ENCODE measurements around the gene GEN1. TPM values are rescaled to one million over a fixed set of nuclear protein-coding genes. Genes with fewer than 3 reads are reported as not detected.

GEN1 gene
- total RNA-seq, 1 experiment from 2014 or later: 29.6 TPM

DNA sequence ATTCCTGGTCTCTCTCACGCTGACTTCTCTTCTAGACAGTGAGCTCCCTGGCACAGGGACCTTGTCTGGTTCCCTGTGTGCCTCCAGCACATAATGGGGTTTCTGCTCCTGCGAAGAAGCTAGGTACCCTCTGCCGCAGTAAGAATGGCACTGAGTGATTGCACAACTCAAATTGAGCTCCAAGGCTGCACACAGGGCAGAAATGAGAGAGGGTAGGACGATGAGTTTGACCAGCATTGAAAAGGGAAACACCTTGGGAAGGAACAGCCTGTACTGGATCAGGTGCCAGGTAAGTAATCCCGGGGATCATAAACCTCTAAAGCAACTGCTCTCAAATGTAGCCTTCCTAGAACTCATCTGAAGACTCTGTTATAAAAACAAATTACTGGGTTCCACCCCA lies 41.4 kb downstream of the GEN1 start:
- peaks cover 47% of the 10 kb centered on the region for H3K27me3 Mint-ChIP-seq (ENCODE audit: unreplicated experiment)
- CTCF ChIA-PET: no interaction called here
- TF ChIP-seq CTCF (IDR thresholded peaks at IDR 0.05; ENCODE audit: unreplicated experiment): no peak
- H3K9me3 Mint-ChIP-seq (ENCODE audit: low read depth, unreplicated experiment): no peaks in the 10 kb centered on the region
- H3K4me3 Mint-ChIP-seq (ENCODE audit: low read depth, unreplicated experiment): no peak overlapping the region
- no peak for DNase-seq
- no peak overlapping the region for H3K27ac Mint-ChIP-seq (ENCODE audit: unreplicated experiment)
- no peaks in the 10 kb centered on the region for H3K36me3 Mint-ChIP-seq (ENCODE audit: insufficient read depth, unreplicated experiment)
- intact Hi-C loops (cut with micrococcal nuclease; ENCODE audit: unreplicated experiment): no loop called here
- BruUV-seq (replicated peaks): no TSS peak
- no peaks in the 10 kb centered on the region for H3K4me1 Mint-ChIP-seq (ENCODE audit: low read depth, unreplicated experiment)

DNA sequence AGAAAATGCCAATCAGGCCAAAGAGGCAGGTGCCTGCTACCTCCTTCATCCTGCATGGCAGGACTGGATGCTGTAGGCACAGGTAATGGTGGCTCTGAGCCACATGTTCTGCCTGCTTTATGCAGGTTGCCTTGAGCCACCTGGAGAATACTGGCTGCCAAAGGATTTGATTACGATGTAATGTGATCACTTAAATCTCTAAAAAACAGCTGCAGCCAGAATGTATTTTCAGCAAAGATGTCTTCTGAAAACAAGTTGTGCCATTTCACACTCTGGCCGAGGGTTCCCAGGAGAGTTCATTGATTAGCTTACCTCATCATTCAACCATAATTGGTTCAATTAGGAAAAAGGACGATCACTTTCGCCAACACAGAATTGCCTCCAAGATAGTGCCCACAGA lies 44.4 kb downstream of the GEN1 start:
- no TSS peak for BruUV-seq (replicated peaks)
- no peak for DNase-seq
- Mint-ChIP-seq H3K4me3 (ENCODE audit: low read depth, unreplicated experiment) (no peak overlapping the region), H3K27ac (ENCODE audit: unreplicated experiment) (no peak overlapping the region), H3K4me1 (ENCODE audit: low read depth, unreplicated experiment) (no peaks in the 10 kb centered on the region), H3K27me3 (ENCODE audit: unreplicated experiment) (peaks cover 17% of the 10 kb centered on the region), H3K9me3 (ENCODE audit: low read depth, unreplicated experiment) (no peaks in the 10 kb centered on the region), H3K36me3 (ENCODE audit: insufficient read depth, unreplicated experiment) (no peaks in the 10 kb centered on the region)
- CTCF ChIA-PET: no interaction called here
- TF ChIP-seq CTCF (IDR thresholded peaks at IDR 0.05; ENCODE audit: unreplicated experiment): no peak
- intact Hi-C loops (cut with micrococcal nuclease; ENCODE audit: unreplicated experiment): no loop called here

GRCh38 chr2:17799301-17800120 lies 45.6 kb downstream of the GEN1 start:
- BruUV-seq (replicated peaks): no TSS peak
- CTCF ChIA-PET: no interaction called here
- no peaks in the 10 kb centered on the region for H3K9me3 Mint-ChIP-seq (ENCODE audit: low read depth, unreplicated experiment)
- H3K27me3 Mint-ChIP-seq (ENCODE audit: unreplicated experiment): peaks cover 16% of the 10 kb centered on the region
- DNase-seq: no peak
- intact Hi-C loops (cut with micrococcal nuclease; ENCODE audit: unreplicated experiment): no loop called here
- no peaks in the 10 kb centered on the region for H3K36me3 Mint-ChIP-seq (ENCODE audit: insufficient read depth, unreplicated experiment)
- H3K4me1 Mint-ChIP-seq (ENCODE audit: low read depth, unreplicated experiment): no peaks in the 10 kb centered on the region
- H3K27ac Mint-ChIP-seq (ENCODE audit: unreplicated experiment): no peak overlapping the region
- H3K4me3 Mint-ChIP-seq (ENCODE audit: low read depth, unreplicated experiment): no peak overlapping the region
- TF ChIP-seq CTCF (IDR thresholded peaks at IDR 0.05; ENCODE audit: unreplicated experiment): no peak

DNA sequence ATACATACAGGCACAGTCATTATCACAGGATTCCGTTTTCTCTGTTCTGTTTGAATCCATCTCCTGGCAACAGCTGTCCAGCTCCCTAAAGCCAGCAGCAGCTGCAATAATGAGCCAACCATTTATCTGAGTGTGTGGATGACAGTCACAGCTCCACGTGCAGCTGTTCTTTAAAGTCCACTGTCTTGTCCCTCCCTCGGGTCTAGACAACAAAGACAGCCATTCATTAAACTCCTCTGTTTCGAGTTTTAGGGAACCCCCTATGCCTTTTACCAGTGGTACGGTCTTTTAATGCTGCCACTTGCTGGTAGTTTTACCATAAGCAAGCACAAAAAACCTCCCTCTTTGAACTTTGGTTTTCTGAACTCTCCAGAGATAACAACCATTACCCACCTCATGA lies 46.3 kb downstream of the GEN1 start:
- no TSS peak for BruUV-seq (replicated peaks)
- no peak for DNase-seq
- Mint-ChIP-seq H3K27ac (ENCODE audit: unreplicated experiment) (no peak overlapping the region), H3K4me3 (ENCODE audit: low read depth, unreplicated experiment) (no peak overlapping the region), H3K9me3 (ENCODE audit: low read depth, unreplicated experiment) (no peaks in the 10 kb centered on the region), H3K27me3 (ENCODE audit: unreplicated experiment) (peaks cover 9% of the 10 kb centered on the region), H3K4me1 (ENCODE audit: low read depth, unreplicated experiment) (no peaks in the 10 kb centered on the region), H3K36me3 (ENCODE audit: insufficient read depth, unreplicated experiment) (no peaks in the 10 kb centered on the region)
- TF ChIP-seq CTCF (IDR thresholded peaks at IDR 0.05; ENCODE audit: unreplicated experiment): no peak
- CTCF ChIA-PET: no interaction called here
- intact Hi-C loops (cut with micrococcal nuclease; ENCODE audit: unreplicated experiment): no loop called here

Measured in Calu3 (cell line).